GM21390 (cell line): ENCODE results near the gene SHISA5.
"Not testable (repeated sequence)": the region's sequence is repeated elsewhere in the genome, so short reads cannot be mapped to it uniquely, and the experiment has no call there.

ENCODE experiments used
- ATAC-seq: cut with Tn5 transposase; IDR thresholded peaks from one replicate; pipeline ENCODE4 v1.9.1; 2021; ENCODE audit not compliant: unreplicated experiment

SHISA5 gene

DNA sequence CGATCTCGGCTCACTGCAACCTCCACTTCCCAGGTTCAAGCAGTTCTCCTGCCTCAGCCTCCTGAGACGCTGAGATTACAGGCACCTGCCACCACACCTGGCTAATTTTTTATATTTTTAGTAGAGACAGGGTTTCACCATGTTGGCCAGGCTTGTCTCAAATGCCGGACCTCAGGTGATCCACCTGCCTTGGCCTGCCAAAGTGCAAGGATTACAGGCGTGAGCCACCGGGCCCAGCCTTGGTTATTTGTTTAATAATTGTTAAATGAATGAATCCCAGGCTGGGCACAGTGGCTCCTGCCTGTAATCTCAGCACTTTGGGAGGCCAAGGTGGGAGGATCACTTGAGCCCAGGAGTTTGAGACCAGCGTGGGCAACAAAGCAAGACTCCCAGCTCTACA lies 42.2 kb downstream of the SHISA5 start:
- ATAC-seq: not testable (repeated sequence)

DNA sequence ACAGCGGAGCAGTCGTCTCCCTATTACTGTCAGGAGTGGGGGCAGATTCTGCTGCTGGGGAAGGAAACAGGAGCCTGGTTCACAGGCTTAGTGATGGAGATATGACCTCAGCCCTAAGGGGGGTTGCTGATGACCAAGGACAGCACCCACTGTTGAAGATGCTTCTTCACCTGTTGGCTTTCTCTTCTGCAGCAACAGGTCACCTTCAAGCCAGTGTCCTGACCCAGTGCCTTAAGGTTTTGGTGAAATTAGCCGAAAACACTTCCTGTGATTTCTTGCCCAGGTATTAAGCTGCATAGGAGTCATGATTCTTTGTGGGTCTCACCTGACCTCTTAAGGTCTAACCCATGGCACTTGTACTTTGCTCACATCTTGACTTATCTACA lies 43.5 kb downstream of the SHISA5 start:
- ATAC-seq: no peak

DNA sequence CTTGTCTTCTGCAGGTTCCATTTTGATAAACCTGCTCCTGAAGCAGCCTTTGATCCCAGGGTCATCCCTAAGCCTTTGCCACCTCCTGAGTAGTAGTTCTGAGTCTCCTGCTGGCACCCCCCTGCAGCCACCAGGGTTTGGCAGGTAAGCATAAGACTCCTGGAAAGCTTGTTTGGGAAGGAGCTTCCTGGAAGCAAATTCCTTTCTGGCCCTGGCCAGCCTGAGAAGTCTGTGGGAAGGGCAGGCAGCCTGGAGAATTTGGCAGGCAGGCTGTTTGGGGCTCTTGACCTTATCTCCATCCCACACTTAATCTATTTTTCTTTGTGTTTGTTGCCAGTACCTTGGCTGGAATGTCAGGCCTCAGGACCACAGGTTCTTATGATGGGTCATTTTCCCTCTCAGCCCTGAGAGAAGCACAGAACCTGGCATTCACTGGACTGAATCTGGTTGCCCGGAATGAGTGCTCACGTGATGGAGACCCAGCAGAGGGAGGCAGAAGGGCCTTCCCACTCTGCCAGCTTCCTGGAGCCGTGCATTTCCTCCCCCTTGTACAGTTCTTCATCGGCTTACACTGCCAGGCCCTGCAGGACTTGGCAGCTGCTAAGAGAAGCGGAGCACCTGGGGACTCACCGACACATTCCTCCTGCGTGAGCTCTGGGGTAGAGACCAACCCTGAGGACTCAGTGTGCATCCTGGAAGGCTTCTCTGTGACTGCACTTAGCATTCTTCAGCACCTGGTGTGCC lies 44.0 kb downstream of the SHISA5 start:
- no peak for ATAC-seq

DNA sequence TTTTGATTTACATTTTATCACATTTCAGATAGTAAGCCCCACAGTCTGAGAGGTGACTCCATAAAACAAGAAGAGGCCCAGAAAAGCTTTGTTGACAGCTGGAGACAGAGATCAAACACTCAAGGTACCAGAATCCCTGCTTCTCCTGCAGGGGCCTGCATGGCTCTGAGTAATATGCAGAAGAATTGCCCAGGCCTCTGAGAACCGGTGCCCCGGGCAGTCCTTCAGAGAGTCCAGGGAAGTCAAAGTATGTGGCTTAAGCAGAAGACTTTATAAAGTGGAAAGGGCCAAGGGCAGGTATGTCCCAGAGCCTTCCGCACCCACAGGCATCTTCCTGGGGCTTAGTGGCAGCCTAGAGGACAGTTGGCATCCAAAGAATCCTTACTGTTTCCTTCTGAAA lies 44.6 kb downstream of the SHISA5 start:
- ATAC-seq: no peak

DNA sequence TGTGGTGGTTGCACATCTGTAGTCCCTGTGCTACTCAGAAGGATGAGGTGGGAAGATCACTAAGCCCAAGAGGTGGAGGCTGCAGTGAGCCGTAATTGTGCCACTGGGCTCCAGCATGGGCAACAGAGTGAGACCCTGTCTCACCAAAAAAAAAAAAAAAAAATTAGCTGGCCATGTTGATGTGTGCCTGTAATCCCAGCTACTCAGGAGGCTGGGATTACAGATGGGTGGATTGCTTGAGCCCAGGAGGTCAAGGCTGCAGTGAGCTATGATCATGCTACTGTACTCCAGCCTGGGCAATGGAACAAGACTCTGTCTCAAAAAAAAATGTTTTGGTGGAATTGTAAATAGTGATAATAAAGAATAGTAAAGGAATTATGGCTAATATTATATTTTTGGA lies 47.5 kb downstream of the SHISA5 start:
- no peak for ATAC-seq

DNA sequence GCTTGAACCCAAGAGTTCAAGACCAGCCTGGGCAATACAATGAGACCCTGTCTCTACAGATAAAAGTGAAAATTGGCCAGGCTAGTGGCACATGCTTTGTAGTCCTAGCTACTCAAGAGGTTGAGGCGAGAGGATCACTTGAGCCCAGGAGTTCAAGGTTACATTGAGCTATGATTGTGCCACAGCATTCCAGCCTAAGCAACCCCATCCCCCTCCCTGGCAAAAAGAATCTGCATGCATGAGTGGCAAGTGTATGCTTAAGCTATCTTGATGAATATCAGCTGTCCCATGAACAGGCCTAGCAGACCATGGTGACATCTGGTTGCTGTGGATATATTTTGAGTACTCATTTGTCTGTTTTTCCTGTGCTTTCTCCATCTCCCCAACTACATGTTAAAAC lies 52.7 kb downstream of the SHISA5 start:
- ATAC-seq: no peak

DNA sequence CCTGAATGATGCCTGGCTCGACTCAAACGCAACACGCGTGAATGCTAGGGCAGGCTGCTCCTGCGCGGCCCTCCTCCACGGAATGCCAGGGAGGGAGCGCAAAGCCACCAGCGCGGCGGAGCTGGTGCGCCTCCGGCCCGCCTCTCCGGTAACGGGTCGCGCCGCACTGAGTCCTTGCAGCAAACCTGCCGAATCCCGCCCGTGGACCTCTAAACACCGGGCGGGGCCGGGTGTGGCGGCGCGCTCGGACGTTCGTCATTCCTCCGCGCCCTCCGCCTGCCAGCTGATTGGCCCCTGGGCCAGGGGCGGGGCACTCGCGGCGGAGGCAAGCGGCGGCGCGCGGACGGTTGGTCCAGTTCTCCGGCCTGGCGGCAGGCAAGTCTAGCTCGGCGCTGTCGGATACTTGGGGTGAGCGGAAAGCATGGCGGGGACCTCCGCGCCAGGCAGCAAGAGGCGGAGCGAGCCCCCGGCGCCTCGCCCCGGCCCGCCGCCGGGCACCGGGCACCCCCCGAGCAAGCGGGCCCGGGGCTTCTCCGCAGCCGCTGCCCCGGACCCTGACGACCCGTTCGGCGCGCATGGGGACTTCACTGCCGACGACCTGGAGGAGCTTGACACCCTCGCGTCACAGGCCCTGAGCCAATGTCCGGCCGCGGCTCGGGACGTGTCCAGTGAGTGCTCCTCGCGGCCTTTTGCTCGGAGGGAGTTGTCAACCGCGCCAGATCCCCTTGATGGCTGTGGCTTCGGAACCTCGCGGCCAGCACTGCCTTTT lies 57.4 kb downstream of the SHISA5 start, which contains the start of gene ATRIP:
ATRIP (plus strand) TSS at position 313 of the 769 bp plus-strand sequence; CDS start at position 422, 109 bp downstream.
- peak; percentile 86 for ATAC-seq

DNA sequence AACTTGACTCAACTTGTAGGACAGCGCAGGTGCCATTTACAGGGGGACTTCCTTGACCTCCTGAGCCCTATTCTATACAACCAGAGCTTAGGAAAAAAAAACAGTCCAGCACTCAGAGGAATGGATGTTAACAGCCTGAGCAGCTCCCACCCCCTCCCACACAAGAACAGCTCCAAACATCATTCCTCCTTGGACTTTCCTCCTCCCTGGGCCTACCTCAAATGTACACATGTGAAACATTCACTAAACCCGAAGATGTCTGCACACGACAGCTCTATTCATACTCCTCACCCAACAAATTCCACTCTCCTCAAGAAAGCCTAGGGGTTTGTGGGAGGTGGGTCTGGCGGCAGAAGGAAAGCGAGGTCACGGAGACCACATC lies 57.9 kb downstream of the SHISA5 start:
- ATAC-seq: no peak

DNA sequence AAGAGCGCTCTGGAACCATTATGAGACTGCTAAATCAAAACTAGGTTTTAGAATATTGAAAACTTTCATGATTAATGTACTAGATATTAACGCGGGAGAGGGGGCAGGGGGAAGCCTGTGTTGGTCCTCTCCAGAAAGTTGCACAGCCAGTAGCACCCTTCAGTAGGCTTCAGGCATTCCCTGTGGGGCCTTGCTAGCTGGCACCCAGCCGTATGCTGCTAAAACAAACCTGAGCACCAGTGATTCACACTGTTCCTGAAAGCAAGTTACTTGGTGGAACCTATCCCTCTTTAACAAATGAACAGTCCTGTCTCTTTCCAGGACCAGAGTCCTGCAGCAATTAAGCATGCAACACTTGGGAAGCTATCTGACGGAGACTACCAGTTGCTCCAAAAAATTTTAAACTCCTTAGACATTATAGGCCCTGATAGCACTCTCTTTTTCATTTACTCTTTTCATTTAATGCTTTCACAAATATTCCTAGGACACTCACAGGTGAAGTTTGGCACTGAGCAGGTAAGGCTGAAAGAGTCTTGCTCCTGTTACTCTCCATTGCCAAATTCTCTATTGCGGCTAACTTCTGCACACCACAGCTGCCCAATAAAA lies 58.6 kb downstream of the SHISA5 start:
- ATAC-seq: no peak

DNA sequence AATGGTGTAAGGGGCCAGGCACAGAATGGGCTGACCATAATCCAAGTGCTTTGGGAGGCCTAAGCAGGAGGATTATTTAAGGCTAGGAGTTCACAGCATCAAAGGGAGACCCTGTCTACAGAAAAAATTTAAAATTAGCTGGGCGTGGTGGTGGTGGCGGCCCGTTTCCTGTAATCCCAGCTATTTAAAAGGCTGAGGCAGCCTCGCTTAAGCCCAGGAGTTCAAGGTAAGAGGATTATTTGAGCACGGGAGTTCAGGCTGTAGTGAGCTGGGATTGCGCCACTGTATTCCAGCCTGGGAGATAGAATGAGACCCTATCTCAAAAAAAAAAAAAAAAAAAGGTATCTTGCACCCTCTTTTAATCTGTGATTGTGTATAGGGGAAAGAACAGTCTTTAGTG lies 62.0 kb downstream of the SHISA5 start:
- ATAC-seq: no peak

DNA sequence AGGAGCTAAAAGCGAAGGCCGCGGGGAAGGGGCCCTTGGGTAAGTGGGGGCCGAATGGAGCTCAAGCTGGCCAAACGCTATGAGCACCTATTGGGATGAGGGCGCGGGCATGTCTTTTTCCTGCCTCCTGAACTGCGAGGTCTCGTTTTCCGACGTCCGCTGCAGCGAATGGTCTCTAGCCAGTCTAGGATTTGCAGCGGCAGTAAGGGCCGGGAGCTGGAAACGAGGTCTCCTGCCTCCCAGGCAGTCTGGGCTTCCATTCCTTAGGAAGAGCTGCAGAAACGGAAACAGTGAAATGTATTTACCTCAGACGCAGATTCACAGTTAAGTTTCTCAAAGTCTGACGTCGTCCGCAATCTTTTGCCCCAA lies 63.4 kb downstream of the SHISA5 start:
- ATAC-seq: no peak

DNA sequence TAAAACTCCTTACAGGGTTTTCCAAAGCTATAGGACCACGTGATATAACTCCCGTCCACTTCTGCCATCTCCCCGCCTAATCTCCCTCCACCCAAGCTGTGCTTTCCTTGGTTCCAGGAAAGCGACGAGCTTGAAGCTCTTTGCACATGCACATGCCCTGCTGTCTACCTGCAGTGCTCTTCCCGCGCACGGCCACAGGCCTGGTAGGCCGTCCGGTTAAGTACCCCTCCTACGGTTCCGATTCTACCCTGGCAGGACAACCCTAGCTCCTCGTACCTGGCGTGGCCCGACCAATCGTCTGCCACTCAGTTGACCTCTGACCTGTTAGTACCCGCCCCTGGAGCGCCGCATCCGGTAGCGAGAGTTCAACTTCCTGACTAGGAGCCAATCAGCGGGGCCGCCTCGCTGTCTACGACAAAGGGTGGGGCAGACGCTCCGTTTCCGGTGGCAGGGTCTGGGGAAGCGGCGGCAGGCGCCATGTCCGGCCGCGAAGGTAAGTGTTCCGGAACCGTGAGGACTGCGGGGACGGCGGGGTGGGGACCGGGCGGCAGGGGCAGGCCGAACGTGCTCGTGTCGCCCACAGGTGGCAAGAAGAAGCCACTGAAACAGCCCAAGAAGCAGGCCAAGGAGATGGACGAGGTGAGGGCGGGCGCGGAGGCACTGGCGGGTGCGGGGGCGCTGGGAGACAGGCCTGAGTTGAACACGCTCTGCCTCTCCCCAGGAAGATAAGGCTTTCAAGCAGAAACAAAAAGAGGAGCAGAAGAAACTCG lies 64.0 kb downstream of the SHISA5 start, which contains the start of the genes CCDC51 and TMA7:
CCDC51 (minus strand) TSS at position 300 of the 770 bp plus-strand sequence. CDS start 4,991 bp downstream, outside the sequence.
TMA7 (plus strand) TSS at position 438 of the 770 bp plus-strand sequence; CDS start at position 478, 40 bp downstream.
- peak; percentile 90 for ATAC-seq

DNA sequence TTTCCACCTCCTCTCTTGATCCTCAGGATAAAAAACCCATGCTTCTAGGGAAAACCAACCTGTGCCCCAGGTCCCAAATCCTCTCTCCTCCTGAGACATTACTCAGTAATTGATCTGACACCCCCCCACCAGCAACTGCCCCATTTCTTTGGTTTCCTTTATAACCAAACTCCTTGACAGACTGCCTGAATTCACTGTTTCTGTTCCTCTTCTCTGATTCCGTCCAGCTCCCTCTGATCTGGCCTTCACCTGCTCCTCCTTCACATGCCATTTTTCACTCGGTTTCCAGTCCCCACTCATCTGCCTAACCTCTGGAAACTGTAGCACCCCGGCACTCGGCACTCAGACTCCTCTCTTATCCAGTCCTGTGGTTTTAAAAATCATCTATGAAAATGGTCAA lies 66.2 kb downstream of the SHISA5 start:
- ATAC-seq: no peak

DNA sequence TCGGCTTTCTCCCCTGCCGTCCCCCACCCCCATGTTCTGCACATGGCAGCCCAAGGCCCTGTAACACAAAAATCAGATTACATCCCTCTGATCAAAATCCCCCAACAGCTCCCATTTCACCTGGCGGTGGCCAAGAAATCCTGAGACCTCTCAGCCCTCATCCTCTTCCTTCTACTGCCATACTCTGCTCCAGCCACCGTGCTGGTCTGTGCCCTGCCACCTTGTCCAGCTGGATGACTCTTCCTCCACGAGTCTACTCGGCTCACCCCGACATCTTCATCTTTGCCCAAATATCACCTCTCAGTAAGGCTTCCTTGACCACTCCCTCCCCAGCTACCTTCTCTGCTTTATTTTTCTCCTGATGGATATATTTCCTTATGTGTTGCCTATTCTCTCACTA lies 67.1 kb downstream of the SHISA5 start:
- ATAC-seq: no peak

DNA sequence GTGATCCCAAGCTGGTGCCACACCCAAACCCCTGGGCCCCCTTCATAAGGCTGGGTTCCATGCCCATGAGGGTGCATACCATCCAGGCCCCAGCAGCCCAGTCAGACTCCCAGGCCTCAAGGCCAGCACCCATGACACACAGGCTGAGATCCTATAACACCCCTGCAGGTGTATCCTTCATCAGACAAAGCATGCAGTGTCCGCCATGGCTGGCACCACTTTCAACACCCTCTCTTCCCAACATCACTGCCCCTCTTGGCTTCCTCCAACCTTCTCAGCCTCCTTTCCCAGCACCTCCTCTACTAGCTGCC lies 67.5 kb downstream of the SHISA5 start:
- no peak for ATAC-seq

DNA sequence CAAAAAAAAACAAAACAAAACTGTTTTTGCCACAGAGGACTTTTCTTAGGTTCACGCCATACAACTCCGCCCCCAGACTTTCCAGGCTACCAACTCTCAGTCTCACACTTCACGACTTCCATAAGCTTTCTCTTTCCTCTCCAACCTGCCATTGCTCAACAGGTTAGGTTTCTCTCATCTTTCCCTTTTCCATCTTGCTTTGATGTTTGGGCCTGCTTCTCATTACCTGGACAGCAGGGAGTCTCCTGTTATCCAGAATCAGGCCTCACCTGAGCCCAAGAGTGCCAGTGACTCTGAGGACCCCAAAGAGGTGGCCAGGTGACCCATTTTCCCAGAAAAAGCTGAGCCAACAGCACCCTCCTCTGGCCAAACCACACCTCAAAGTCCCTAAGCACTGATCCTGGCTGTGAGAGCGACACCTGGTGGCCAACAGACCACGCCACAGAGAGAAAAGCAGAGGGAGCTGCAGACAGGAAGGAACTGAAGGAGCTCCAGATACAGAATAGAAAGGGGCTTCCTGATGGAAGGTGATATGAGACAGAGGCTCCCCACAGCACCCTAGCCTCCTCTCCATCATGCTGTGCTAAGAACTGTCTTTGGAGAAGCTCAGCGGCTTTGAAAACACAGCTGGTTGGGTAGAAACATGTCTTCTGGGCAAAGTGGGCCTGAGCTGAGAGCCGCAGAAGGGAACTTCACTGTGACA lies 68.0 kb downstream of the SHISA5 start:
- ATAC-seq: no peak

DNA sequence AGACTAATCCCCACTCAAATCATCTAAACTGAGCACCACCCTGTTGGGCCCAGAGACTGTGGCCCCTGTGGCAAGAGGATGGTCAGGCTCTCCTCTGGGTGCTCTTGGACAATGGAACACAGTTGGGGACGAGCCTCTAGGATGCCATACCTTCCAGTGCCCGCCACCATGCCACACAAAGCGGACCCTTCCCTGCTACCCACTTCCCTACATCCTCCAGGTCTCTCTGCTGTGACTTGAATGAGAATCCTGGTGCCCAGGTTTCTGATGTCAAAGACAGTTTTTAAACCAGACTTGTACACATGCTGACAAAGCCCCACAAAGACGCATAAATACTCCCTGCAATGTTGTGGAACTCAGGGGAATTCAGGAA lies 68.8 kb downstream of the SHISA5 start:
- ATAC-seq: no peak

DNA sequence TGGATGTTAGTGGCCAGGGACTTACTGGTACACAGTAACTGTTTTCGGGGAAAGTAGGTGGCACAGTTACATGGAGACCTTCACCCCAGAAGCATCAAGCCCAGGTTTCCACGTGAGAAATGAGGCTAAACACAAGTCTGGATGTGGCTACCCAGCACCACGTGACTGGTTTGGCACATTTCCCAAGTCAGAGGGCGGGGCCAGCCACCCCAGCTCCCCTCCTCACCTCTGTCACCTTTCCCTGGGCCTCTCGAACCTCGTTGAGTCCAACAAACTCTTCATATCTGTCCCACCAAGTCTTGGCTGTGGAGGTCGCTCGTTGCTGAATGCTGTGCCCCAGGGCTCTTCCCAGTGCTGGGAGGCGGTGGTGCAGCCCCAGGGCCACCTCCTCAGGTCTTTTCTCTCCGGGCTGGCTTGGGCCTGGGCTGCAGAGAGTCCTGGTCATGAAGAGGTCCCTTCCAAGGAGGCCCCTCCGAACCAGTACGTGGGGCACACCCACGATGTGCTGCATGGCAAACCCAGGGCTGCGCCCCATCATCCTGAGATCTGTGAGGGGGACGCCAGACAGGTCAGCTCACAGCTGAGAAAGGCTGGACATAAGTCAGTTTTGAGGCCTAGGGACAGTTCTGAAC lies 69.3 kb downstream of the SHISA5 start:
- no peak for ATAC-seq

DNA sequence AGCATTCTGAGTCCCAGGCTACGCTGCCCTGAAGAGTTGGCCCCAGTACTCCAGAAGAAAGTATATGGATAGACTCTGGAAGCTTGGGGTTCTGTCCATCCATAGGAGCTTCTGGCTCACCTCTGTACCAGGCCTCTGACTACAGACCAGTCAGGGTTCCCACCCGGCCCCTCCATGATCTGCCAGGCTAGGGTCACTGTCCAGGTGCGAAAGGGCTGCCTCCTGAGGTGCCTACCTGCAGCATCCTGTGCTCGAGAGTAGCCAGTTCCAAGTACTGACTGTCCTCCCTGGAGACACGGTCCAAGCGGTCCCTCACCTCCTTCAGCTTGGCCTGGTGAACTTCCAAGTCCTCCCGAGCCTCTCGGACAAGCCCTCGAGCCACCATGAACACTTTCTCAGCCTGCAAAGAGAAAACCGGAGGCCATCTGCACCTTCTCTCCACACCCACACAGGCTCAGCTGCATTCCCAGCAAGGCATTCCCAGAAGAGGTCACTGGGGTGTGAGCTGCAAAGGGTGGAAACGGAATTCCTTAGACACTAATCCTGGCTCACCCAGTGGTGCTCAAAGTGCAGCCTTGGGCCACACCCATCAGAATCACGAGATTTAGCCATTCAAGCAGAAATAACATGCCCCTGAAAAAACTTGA lies 70.4 kb downstream of the SHISA5 start:
- ATAC-seq: no peak
